PC-3 (cell line): Measurements from ENCODE around the gene ARHGAP18.

ENCODE experiments used
- CTCF ChIP-seq: fragments of 300-600 bp; sonication (generic); conservative IDR thresholded peaks from 2 replicates; pipeline ENCODE4 v1.5.1; 2017; ENCODE audit warnings: antibody characterized with exemption, low read depth, mild to moderate bottlenecking, low read length
- EZH2 ChIP-seq: fragments of 300-600 bp; sonication (generic); IDR thresholded peaks from one replicate; pipeline ENCODE4 v1.6.1; 2017; ENCODE audit warnings: antibody characterized with exemption, mild to moderate bottlenecking, low read length; ENCODE audit not compliant: unreplicated experiment
- EZH2phosphoT487 ChIP-seq: fragments of 300-600 bp; sonication (generic); IDR thresholded peaks from 2 replicates; pipeline ENCODE4 v1.6.1; 2018; ENCODE audit warnings: mild to moderate bottlenecking, antibody characterized with exemption, low read length, borderline replicate concordance

- no peak for TF ChIP-seq EZH2phosphoT487
- TF ChIP-seq CTCF = no peak
- no peak for TF ChIP-seq EZH2
These were observed 62.9 kb downstream of the ARHGAP18 start for GRCh38 chr6:129647044-129647443.
